ENCODE measurements around the gene EPHB2. TPM values are rescaled to one million over a fixed set of nuclear protein-coding genes. Genes with fewer than 3 reads are reported as not detected.

EPHB2 gene
- total and polyA plus RNA-seq, 7 experiments from 2014 or later = 0.27 to 2.2 (median 0.49) TPM; not detected in 3

GRCh38 chr1:22879445-22879844 lies 168.8 kb downstream of the EPHB2 start:
- H3K4me1 Mint-ChIP-seq = peaks cover 0 to 5% (median under 1%) of the 10 kb centered on the region in 7 donors
- no peaks in the 10 kb centered on the region for H3K9me3 ChIP-seq (ENCODE audit: control insufficient read depth in 2 of 3, low read length in 3 of 3)
- no peak overlapping the region for H3K27ac ChIP-seq (ENCODE audit: low read depth, low read length)
- peaks cover 0 to 6% (median 0%) of the 10 kb centered on the region in 5 donors for H3K27me3 Mint-ChIP-seq
- ChIA-PET CTCF (no interaction called here), POLR2A (no interaction called here)
- H3K4me3 ChIP-seq (ENCODE audit: low read length) = no peak overlapping the region
- no peak overlapping the region for H3K27ac Mint-ChIP-seq
- H3K36me3 Mint-ChIP-seq = no peaks in the 10 kb centered on the region
- DNase-seq (no peak), ATAC-seq (no peak)
- no peaks in the 10 kb centered on the region for H3K36me3 ChIP-seq (ENCODE audit: control insufficient read depth in 2 of 3, insufficient read depth in 3 of 3, low read length in 3 of 3)
- peaks cover 0 to 2% of the 10 kb centered on the region in 2 donors for H3K4me1 ChIP-seq (ENCODE audit: control insufficient read depth in 2 of 2, insufficient read depth in 2 of 2, low read length in 2 of 2)
- H3K9me3 Mint-ChIP-seq = no peaks in the 10 kb centered on the region
- H3K27me3 ChIP-seq (ENCODE audit: control insufficient read depth in 2 of 2, insufficient read depth in 2 of 2, low read length in 2 of 2) = no peaks in the 10 kb centered on the region
- intact Hi-C loops (cut with micrococcal nuclease) = no loop called here
- no peak overlapping the region for H3K4me3 Mint-ChIP-seq

- H3K4me1 ChIP-seq (ENCODE audit: control insufficient read depth in 2 of 2, insufficient read depth in 2 of 2, low read length in 2 of 2) = peaks cover 0 to 8% of the 10 kb centered on the region in 2 donors
- POLR2A ChIA-PET = no interaction called here
- no peak overlapping the region for H3K4me3 ChIP-seq (ENCODE audit: low read length)
- Mint-ChIP-seq H3K27ac (no peak overlapping the region), H3K9me3 (no peaks in the 10 kb centered on the region), H3K27me3 (peaks cover 0 to 9% (median 0%) of the 10 kb centered on the region in 5 donors), H3K36me3 (no peaks in the 10 kb centered on the region), H3K4me1 (peaks cover 6 to 11% (median 8%) of the 10 kb centered on the region in 7 donors), H3K4me3 (no peak overlapping the region)
- no peak for DNase-seq
- H3K27me3 ChIP-seq (ENCODE audit: control insufficient read depth in 2 of 2, insufficient read depth in 2 of 2, low read length in 2 of 2) = no peaks in the 10 kb centered on the region
- no peaks in the 10 kb centered on the region for H3K9me3 ChIP-seq (ENCODE audit: control insufficient read depth in 2 of 3, low read length in 3 of 3)
- H3K27ac ChIP-seq (ENCODE audit: low read depth, low read length) = no peak overlapping the region
- ATAC-seq = peak; percentile 20
- intact Hi-C loops (cut with micrococcal nuclease) = no loop called here
- H3K36me3 ChIP-seq (ENCODE audit: control insufficient read depth in 2 of 3, insufficient read depth in 3 of 3, low read length in 3 of 3) = no peaks in the 10 kb centered on the region
- CTCF ChIA-PET = no interaction called here
Observed at GRCh38 chr1:22880174-22880601, 169.5 kb downstream of the EPHB2 start.

DNA sequence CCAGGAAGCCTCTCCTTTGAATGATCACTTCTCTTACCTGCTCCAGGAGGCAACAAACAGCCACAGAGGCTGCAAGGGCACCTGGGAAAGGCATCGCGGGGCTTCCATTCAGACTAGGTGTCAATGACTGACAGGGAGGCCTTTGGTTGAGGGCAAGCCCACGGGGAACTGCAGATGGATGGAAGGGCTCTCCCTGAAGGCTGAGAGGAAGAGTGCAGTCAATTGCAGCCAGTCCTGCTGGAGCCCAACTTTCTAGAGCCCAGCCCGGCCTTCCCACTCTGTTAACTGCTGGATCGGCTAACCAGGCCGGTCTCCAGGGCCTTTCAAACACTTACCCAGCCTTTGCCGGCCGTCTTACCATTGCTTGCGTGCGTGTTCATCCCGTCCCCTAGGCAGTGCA lies 172.8 kb downstream of the EPHB2 start:
- Mint-ChIP-seq H3K4me1 (peaks cover 6 to 11% (median 11%) of the 10 kb centered on the region in 7 donors), H3K9me3 (no peaks in the 10 kb centered on the region), H3K27me3 (peaks cover under 1 to 20% (median 5%) of the 10 kb centered on the region in 5 donors), H3K36me3 (no peaks in the 10 kb centered on the region), H3K4me3 (no peak overlapping the region), H3K27ac (no peak overlapping the region)
- intact Hi-C loops (cut with micrococcal nuclease) = no loop called here
- POLR2A ChIA-PET = no interaction called here
- peaks cover 0 to 8% of the 10 kb centered on the region in 2 donors for H3K4me1 ChIP-seq (ENCODE audit: control insufficient read depth in 2 of 2, insufficient read depth in 2 of 2, low read length in 2 of 2)
- H3K27me3 ChIP-seq (ENCODE audit: control insufficient read depth in 2 of 2, insufficient read depth in 2 of 2, low read length in 2 of 2) = no peaks in the 10 kb centered on the region
- no peaks in the 10 kb centered on the region for H3K36me3 ChIP-seq (ENCODE audit: control insufficient read depth in 2 of 3, insufficient read depth in 3 of 3, low read length in 3 of 3)
- no peak overlapping the region for H3K4me3 ChIP-seq (ENCODE audit: low read length)
- no peaks in the 10 kb centered on the region for H3K9me3 ChIP-seq (ENCODE audit: control insufficient read depth in 2 of 3, low read length in 3 of 3)
- H3K27ac ChIP-seq (ENCODE audit: low read depth, low read length) = no peak overlapping the region
- CTCF ChIA-PET = interaction anchor here (0.6 kb wide), 1 partner anchor 585 kb away, joined by 4 read pairs; no protein-coding TSS in a partner anchor
- no peak for ATAC-seq
- no peak for DNase-seq

DNA sequence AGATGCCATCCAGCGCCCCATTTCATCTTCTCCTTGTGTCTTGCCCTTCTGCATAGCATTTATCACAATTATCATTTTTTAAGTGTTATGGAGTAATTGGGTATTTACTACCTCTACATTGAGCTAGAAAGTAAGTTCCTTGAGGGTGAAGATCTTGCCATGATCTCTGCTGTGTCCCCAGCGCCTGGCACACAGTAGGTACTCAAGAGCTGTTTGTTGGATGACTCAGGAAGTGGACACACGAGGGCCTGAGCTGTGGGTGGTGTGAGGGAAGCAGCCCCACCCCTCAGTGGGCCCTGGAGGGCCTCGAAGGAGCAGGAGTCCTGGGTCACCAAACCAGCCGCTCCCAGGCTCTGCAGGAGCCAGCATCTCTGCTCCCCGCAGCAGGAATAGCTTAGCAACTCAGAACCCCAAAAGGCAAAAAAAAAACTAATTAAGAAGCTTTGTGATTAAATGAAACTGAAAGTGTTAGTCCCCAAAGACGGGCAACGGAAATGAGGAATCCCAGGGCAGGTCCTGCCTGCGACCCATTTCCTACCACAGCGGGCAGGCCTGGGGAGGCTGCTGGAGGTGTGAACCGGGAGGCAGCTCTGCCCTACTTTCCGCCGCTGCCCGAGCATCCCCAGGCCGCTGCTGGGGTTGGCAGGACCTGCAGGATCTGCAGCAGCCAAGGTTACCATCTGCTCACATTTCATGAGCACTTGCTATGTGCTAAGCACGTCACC lies 174.3 kb downstream of the EPHB2 start:
- Histone ChIP-seq H3K27ac (ENCODE audit: low read depth, low read length) (no peak overlapping the region), H3K4me3 (ENCODE audit: low read length) (no peak overlapping the region), H3K9me3 (ENCODE audit: control insufficient read depth in 2 of 3, low read length in 3 of 3) (no peaks in the 10 kb centered on the region), H3K36me3 (ENCODE audit: control insufficient read depth in 2 of 3, insufficient read depth in 3 of 3, low read length in 3 of 3) (no peaks in the 10 kb centered on the region), H3K4me1 (ENCODE audit: control insufficient read depth in 2 of 2, insufficient read depth in 2 of 2, low read length in 2 of 2) (peaks cover 0 to 8% of the 10 kb centered on the region in 2 donors), H3K27me3 (ENCODE audit: control insufficient read depth in 2 of 2, insufficient read depth in 2 of 2, low read length in 2 of 2) (no peaks in the 10 kb centered on the region)
- peak; percentile 37 for ATAC-seq
- Mint-ChIP-seq H3K36me3 (no peaks in the 10 kb centered on the region), H3K27ac (peak overlapping the region in 1 of 9 donors; percentile 19), H3K9me3 (no peaks in the 10 kb centered on the region), H3K4me3 (peak overlapping the region in 9 of 10 donors; percentile 21 to 68 (median 48)), H3K4me1 (peaks cover 6 to 12% (median 11%) of the 10 kb centered on the region in 7 donors), H3K27me3 (peaks cover 5 to 31% (median 14%) of the 10 kb centered on the region in 5 donors)
- ChIA-PET CTCF (no interaction called here), POLR2A (no interaction called here)
- DNase-seq = no peak
- intact Hi-C loops (cut with micrococcal nuclease) = no loop called here

- ChIA-PET POLR2A (no interaction called here), CTCF (no interaction called here)
- no peaks in the 10 kb centered on the region for H3K9me3 Mint-ChIP-seq
- no peaks in the 10 kb centered on the region for H3K27me3 ChIP-seq (ENCODE audit: control insufficient read depth in 2 of 2, insufficient read depth in 2 of 2, low read length in 2 of 2)
- H3K36me3 Mint-ChIP-seq = no peaks in the 10 kb centered on the region
- H3K27ac ChIP-seq (ENCODE audit: low read depth, low read length) = no peak overlapping the region
- H3K36me3 ChIP-seq (ENCODE audit: control insufficient read depth in 2 of 3, insufficient read depth in 3 of 3, low read length in 3 of 3) = no peaks in the 10 kb centered on the region
- intact Hi-C loops (cut with micrococcal nuclease) = no loop called here
- H3K4me1 Mint-ChIP-seq = peaks cover 6 to 12% (median 11%) of the 10 kb centered on the region in 7 donors
- H3K9me3 ChIP-seq (ENCODE audit: control insufficient read depth in 2 of 3, low read length in 3 of 3) = no peaks in the 10 kb centered on the region
- peaks cover 0 to 8% of the 10 kb centered on the region in 2 donors for H3K4me1 ChIP-seq (ENCODE audit: control insufficient read depth in 2 of 2, insufficient read depth in 2 of 2, low read length in 2 of 2)
- H3K27me3 Mint-ChIP-seq = peaks cover 5 to 31% (median 14%) of the 10 kb centered on the region in 5 donors
- no peak overlapping the region for H3K27ac Mint-ChIP-seq
- no peak for DNase-seq
- no peak overlapping the region for H3K4me3 Mint-ChIP-seq
- no peak for ATAC-seq
- H3K4me3 ChIP-seq (ENCODE audit: low read length) = no peak overlapping the region
Observed at GRCh38 chr1:22886211-22886610, 175.6 kb downstream of the EPHB2 start.

DNA sequence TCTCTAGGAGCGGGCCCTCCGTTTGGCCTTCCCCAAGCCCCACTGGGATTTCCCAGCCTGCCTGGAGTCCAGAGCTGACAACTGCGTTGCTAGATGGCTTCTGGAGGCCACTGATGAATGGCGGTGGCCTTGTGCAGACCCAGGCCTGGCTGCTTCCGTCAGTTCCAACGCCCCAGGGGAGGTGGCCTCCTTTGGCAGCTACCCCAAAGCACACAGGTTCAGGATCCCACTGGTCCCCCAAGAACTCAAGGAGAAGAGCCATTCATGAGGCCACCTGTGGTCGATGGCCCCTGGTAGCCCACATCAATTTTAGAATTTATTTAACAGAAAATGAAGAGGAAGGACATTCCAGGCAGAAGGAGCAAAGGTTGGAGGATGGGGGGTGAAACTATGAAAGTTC lies 176.9 kb downstream of the EPHB2 start:
- CTCF ChIA-PET = no interaction called here
- H3K4me3 Mint-ChIP-seq = no peak overlapping the region
- H3K4me1 ChIP-seq (ENCODE audit: control insufficient read depth in 2 of 2, insufficient read depth in 2 of 2, low read length in 2 of 2) = peaks cover 0 to 8% of the 10 kb centered on the region in 2 donors
- POLR2A ChIA-PET = no interaction called here
- H3K36me3 Mint-ChIP-seq = no peaks in the 10 kb centered on the region
- no peak overlapping the region for H3K27ac Mint-ChIP-seq
- no peaks in the 10 kb centered on the region for H3K9me3 ChIP-seq (ENCODE audit: control insufficient read depth in 2 of 3, low read length in 3 of 3)
- intact Hi-C loops (cut with micrococcal nuclease) = no loop called here
- H3K27me3 Mint-ChIP-seq = peaks cover 5 to 31% (median 14%) of the 10 kb centered on the region in 5 donors
- ATAC-seq (no peak), DNase-seq (no peak)
- H3K4me1 Mint-ChIP-seq = peaks cover 6 to 12% (median 11%) of the 10 kb centered on the region in 7 donors
- H3K27me3 ChIP-seq (ENCODE audit: control insufficient read depth in 2 of 2, insufficient read depth in 2 of 2, low read length in 2 of 2) = no peaks in the 10 kb centered on the region
- no peak overlapping the region for H3K27ac ChIP-seq (ENCODE audit: low read depth, low read length)
- no peaks in the 10 kb centered on the region for H3K9me3 Mint-ChIP-seq
- no peak overlapping the region for H3K4me3 ChIP-seq (ENCODE audit: low read length)
- H3K36me3 ChIP-seq (ENCODE audit: control insufficient read depth in 2 of 3, insufficient read depth in 3 of 3, low read length in 3 of 3) = no peaks in the 10 kb centered on the region

Data from naive thymus-derived CD4-positive, alpha-beta T cell (primary cell).